ENCODE measurements around the gene SPG21.

GRCh38 chr15:64925335-64926330, 64.1 kb downstream of the SPG21 start:
- TF ChIP-seq CTCF (IDR thresholded peaks at IDR 0.05): no peak
- no peak for TF ChIP-seq POLR2A (IDR thresholded peaks at IDR 0.05; ENCODE audit: low read depth)
- no peak for TF ChIP-seq POLR2AphosphoS5 (IDR thresholded peaks at IDR 0.05)
- no peak for TF ChIP-seq EP300 (IDR thresholded peaks at IDR 0.05)
